Measurements from ENCODE around the gene TAF10.

TAF10 gene

DNA sequence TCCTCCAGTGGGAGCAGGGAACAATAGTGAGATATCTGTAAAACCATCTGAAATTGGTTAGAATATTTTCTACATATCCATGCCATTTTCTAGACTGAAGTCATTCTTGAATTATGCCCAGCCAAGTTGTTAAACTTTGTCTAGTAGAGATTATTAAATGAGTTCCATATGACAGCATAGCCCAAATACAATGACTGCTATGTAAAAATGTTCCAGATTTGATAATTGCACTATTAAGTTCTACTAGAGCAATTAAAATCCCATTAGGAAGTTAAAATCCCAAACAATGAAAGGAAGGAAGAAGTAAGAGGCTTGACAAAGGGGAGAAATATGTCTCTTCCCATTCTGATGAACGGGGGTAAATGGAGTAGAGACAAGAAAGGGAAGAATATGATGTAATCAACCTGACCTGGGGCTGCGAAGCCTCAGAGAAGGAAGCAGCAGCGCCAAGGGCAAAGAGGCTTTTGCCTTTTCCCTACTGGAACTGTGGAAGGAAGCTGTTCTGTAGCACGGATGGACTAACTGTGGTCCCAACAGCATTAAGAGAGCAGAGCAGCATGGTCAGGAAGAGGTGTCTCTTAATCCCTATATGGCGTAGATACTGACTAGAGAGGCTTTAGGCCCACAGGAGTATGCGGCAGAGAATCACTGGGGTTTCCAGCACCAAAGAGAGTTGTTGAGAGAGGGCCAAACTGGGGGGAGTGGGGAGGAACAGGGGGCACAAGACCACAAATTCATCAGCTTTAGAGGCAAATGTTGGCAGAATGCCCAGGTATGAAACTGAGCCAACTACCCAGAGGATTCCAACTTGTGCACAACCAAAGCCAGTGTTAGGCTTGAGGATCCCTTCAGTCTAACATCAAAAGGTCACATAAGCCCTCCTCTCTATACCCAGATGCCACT lies 35.3 kb downstream of the TAF10 start:
- DNase-seq, result no peak

- DNase-seq, result no peak
Measured at GRCh38 chr11:6574816-6575715, 37.0 kb downstream of the TAF10 start.

DNA sequence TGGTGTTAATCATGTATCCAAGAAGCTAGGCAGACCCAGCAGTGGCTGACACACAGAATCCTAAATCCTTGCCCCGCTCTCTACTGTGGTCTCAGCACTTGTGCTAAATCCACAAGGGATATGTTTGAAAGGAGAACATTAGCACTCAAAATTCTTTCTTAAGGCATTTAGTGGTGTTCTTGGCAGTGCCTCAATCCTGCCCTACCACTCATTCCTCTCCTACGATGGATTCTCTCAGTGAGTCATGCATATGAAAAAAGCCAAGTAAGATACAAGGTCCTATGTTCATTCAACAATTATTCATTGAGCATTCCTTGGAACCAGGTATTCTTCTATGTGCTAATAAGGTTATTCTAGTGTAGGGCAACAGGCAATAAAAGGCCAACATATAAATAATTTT lies 39.8 kb downstream of the TAF10 start:
- DNase-seq, result no peak

- DNase-seq, result no peak
Measured at GRCh38 chr11:6571434-6572008, 40.5 kb downstream of the TAF10 start.

GRCh38 chr11:6570691-6571427 lies 41.2 kb downstream of the TAF10 start:
- no peak for DNase-seq

DNA sequence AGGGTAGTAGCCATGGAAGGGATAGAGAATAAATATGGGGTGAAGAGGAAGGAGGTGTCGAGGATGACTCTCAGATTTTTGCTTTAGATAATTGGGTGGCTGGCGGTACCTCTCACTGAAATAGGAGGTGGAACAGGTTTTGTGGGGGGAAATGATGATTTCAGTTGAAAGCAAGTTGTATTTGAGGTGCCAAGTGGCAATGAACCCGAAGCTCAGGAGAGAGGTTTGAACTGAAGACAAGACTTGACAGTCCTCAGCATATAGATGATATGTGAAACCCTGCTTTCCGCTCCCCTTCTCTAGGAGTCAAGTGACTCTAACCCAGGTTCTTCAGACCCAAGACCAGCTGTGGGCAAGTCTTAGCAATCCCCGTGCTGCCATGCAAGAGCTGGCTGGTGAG lies 42.3 kb downstream of the TAF10 start:
- DNase-seq, result no peak

DNA sequence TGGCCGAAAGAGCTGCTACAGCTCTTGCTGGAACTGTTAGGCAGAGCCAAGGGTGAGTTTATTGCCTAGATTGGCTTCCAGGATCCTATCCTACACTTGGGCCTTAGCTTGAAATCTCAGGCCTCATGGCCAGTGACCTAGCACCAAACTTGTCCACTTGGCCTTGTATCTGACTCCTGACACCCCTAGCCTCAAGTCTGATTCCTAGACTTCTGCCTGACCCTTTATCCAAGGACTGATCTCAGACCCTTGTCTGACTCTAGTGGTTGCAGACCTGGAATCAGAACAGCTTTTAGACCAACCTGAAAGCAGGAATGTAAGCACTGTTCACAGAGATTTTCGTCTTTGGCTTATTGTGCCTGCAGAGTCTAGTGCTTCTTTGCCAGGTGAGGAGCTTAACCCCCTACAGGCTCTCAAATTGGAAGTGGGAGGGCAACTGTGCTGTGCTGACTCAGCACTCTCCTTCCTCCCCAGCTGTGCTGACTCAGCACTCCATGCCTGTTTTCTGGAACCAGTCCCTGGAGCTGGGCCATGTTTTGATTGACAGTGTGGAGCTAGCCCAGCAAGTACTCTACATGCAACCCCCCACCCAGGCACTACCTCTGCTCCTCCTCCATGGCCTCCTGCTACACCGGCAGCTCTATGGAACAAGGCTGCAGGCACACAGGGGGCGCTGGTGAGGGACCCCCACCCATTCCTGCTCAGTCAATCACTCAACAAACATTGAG lies 43.7 kb downstream of the TAF10 start:
- DNase-seq, result no peak

DNA sequence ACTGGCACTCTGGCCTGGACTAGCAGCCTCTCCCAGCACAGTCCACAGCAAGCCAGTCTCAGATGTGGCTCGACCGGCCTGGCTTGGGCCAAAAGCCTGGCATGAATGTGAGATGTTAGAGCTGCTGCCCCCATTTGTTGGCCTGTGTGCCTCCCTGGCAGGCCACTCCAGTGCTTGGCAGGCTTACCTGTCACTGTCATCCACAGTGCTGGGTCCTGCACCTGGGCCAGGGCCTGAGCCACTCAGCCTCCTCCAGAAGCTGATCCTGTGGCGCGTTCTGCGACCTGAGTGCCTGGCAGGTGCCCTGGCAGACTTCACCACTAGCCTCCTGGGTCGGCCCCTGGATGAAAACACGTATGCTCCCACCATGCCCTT lies 44.7 kb downstream of the TAF10 start:
- no peak for DNase-seq

DNA sequence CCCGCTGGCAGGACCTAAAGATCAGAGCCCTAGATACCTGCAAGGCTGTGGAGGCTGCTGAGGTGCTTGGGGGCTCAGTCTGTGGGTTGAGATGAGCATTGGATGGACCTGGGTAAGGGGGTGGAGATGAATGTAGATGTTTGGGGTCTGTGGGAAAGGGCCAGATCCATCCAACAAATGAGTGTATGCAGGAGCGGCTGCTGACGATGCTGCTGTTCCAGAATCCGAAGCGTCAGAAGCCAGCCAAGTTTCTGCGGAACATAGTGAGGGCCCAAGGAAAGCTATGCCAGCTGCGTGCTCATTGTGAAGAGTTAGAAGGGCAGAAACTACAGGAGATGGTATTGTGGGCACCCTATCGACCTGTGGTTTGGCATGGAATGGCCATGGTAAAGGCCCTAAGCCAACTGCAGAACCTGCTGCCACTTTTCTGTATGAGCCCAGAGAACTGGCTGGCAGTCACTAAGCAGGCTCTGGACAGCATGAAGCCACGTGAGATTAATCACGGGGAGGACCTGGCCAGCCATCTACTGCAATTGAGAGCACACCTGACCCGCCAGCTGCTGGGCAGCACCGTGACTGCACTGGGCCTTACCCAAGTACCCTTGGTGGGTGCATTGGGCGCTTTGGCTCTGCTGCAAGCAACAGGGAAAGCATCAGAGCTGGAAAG lies 45.2 kb downstream of the TAF10 start:
- no peak for DNase-seq

GRCh38 chr11:6565988-6566703 lies 45.9 kb downstream of the TAF10 start:
- DNase-seq, result no peak

DNA sequence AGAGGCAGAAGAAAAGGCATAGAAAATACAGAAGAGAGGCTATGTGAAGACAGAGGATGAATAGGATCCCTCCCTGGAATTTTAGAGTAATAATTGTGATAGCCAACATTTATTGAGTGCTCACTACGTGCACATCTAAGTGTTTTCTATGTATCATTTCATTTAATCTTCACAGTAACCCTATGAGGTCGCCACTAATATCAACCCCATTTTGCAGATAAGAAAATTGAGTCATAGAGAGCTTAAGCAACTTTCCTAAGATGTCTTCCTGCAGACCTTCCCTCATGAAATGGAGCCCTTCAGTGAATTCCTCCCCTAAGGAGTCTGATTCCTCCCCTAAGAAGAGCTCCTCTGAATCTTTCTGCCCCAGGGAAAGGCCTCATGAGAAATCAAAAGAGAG lies 46.7 kb downstream of the TAF10 start:
- DNase-seq, result no peak

DNA sequence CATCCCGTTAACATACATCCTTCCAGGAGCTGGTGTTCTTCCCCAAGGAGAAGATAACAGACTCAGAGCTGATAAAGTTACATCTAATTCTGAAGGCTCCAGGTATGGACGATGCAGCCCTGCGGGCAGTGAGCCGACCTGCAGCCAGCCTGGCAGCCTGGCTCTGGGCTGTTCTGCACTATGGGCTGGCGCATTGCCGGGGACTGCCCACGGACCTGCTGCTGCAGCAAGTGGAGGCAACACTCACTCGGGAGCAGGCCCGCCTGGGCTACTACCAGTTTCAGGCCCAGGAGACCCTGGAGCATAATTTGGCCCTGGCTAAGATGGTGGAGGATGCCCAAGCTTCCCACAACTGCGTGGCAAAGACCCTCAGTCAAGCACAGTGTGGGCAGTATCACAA lies 48.3 kb downstream of the TAF10 start:
- DNase-seq, result no peak

DNA sequence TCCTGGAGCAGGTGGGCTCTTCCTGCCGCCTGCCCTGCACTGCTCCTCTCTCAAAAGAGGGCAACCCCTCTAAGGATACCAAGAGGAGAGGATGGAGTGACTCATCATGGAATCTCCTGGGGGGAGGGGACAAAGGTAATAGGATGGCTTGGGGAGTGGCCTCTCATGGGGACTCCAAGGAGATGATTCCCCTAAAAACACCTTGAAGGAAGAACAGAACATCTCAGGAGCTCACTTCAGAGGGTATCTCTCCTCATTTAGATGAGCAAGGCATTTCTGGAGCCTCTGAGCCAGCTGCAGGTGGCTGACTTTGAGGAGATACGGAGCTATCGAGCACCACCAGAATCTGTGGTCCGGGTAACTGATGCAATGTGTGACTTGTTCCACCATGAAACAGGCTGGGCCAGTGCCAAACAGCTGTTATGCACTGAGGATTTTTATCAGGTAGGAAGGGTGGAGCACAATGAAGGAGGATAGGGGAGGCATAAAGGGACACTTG lies 48.8 kb downstream of the TAF10 start:
- DNase-seq, result no peak

DNA sequence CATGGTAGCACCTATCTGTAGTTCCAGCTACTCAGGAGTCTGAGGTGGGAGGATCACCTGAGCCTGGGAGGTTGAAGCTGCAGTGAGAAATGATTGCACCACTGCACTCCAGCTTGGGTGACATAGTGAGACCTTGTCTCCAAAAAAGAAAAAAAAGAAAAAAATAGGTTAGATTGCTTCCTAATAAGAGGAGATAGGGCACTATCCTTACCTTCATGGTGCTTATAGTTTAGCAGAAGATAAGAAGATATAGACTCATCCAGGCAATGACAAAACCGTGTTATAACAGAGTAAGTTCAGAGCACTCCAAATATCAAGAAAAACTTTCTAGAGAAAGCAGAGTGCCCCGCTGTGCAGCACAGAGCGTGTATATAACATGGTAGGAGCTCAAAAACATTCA lies 50.7 kb downstream of the TAF10 start:
- no peak for DNase-seq
